Heart left ventricle (tissue), 13 donors: ENCODE data around the gene SPTSSA.

Experiments
- POLR2A ChIP-seq, 2 donors: fragments of 450-650 bp; IDR thresholded peaks; one replicate each; pipeline ENCODE4 v1.6.1; 2017; ENCODE audit warnings: antibody characterized with exemption in 2 of 2, mild to moderate bottlenecking in 2 of 2, moderate library complexity in 2 of 2
- TF ChIP-seq, protein P1 (sequence below), 12 donors: fragments of 200-600 bp; sonication (generic) in 4 of 12; IDR thresholded peaks; one replicate each; pipeline versions ENCODE4 v1.5.0 to v1.8.0; 2018 to 2022; ENCODE audit warnings: antibody characterized with exemption in 12 of 12, mild to moderate bottlenecking in 5 of 12
- donor health status: ischemic (EF 13 %, LVEDD 7.1; RV severe dilation, severe dysfunction).
- donor health status: DM: no; HTN: yes; CAD: no.
- donor health status: DM: no; HTN: no; CAD: no.
- donor health status: ischemic (EF 25% LVEDD 6.9; RV normal size, moderate dysfunction).
- donor health status: ischemic (EF 25% LVEDD 5.7; RV mildly dilated, moderate dysfunction).
- donor health status: ischemic (EF 35%, LVEDD 5.7; RV mildly dilated, moderate dysfunction).
- donor health status: nonischemic (EF 11% LVEDD 7.7; RV severe dilation, severe dysfunction).
- donor health status: DM: yes; HTN: yes; CAD: no.
- donor health status: PGD.
- donor health status: ischemic (EF 29% LVEDD 5.4; RV normal size, mild dysfunction).
- donor health status: nonischemic (EF 23%, LVEDD 6.1; RV moderate dilation, normal function).

- TF ChIP-seq, protein P1, sequence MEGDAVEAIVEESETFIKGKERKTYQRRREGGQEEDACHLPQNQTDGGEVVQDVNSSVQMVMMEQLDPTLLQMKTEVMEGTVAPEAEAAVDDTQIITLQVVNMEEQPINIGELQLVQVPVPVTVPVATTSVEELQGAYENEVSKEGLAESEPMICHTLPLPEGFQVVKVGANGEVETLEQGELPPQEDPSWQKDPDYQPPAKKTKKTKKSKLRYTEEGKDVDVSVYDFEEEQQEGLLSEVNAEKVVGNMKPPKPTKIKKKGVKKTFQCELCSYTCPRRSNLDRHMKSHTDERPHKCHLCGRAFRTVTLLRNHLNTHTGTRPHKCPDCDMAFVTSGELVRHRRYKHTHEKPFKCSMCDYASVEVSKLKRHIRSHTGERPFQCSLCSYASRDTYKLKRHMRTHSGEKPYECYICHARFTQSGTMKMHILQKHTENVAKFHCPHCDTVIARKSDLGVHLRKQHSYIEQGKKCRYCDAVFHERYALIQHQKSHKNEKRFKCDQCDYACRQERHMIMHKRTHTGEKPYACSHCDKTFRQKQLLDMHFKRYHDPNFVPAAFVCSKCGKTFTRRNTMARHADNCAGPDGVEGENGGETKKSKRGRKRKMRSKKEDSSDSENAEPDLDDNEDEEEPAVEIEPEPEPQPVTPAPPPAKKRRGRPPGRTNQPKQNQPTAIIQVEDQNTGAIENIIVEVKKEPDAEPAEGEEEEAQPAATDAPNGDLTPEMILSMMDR (IDR thresholded peaks at IDR 0.05): no peak
- no peak for TF ChIP-seq POLR2A (IDR thresholded peaks at IDR 0.05)
Measured at GRCh38 chr14:34475163-34475562, 13.1 kb upstream of the SPTSSA start.
